BJ (cell line): ENCODE data around the gene DRC3. TPM values are rescaled to one million over a fixed set of nuclear protein-coding genes. Genes with fewer than 3 reads are reported as not detected.

Experiments
- CTCF ChIA-PET: fragments of 350-600 bp; formaldehyde crosslinking; extraction: SDS; loops from one replicate; lab custom pipeline; 2021; ENCODE audit warnings: antibody characterized with exemption, inconsistent platforms; lab: Yijun Ruan, JAX
- POLR2A ChIA-PET: fragments of 300-600 bp; sonication (Branson Sonifier 250); formaldehyde crosslinking; extraction: SDS; loops from one replicate; lab custom pipeline; 2021; ENCODE audit warnings: antibody characterized with exemption; lab: Charles Lee
- DNase-seq: peaks from one replicate; pipeline ENCODE4 v3.0.0-alpha.2; 2011; ENCODE audit warnings: low read depth
- H3K27me3 ChIP-seq: 2 replicates; pipeline ENCODE4 v1.6.0; 2011; ENCODE audit warnings: low read length; ENCODE audit not compliant: control insufficient read depth, insufficient read depth
- H3K36me3 ChIP-seq: 2 replicates; pipeline ENCODE4 v1.5.1; 2011; ENCODE audit warnings: low read length; ENCODE audit not compliant: control insufficient read depth, insufficient read depth
- H3K4me3 ChIP-seq: 2 replicates; pipeline ENCODE4 v1.5.1; 2011; ENCODE audit warnings: low read depth, mild to moderate bottlenecking, control low read depth, low read length
- CTCF ChIP-seq: IDR thresholded peaks from 2 replicates; pipeline ENCODE4 v1.5.1; 2011; ENCODE audit warnings: low read depth, mild to moderate bottlenecking, control low read depth, inconsistent platforms, low read length, moderate library complexity; ENCODE audit not compliant: insufficient read depth
- polyA plus RNA-seq: library from polyadenylated mRNA; depleted of rRNA; stranded (reverse); fragments of >200 nt; gene quantifications from 2 replicates; pipeline ENCODE4 v1.2.3, GENCODE V29; 2011

The DRC3 gene
- polyA plus RNA-seq, 1 experiment: 1.2 TPM

GRCh38 chr17:18009609-18010420 is 37.2 kb downstream of the DRC3 start:
- no peaks in the 10 kb centered on the region for H3K27me3 ChIP-seq
- DNase-seq: no peak
- CTCF ChIA-PET: no interaction called here
- POLR2A ChIA-PET: interaction anchor here (0.9 kb wide), 1 partner anchor 71 kb away, joined by 3 read pairs; no protein-coding TSS in a partner anchor
- no peak for TF ChIP-seq CTCF
- peaks cover 2% of the 10 kb centered on the region; the same call in 1 of the 2 replicates for H3K36me3 ChIP-seq
- no peak overlapping the region for H3K4me3 ChIP-seq

DNA sequence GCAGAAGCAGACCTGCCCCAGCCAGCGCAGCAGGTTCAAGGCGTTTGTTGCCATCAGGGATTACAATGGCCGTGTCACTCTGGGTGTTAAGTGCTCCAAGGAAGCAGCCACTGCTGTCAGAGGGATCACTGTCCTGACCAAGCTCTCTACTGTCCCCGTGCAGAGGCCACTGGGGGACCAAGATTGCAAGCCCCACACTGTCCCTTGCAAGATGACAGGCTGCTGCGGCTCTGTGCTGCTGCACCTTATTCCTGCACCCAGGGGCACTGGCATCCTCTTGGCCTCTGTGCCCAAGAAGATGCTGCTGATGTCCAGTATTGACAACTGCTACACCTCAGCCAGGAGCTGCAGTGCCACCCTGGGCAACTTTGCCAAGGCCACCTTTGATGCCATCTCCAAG is 38.6 kb downstream of the DRC3 start:
- H3K27me3 ChIP-seq: no peaks in the 10 kb centered on the region
- H3K36me3 ChIP-seq: peaks cover 2% of the 10 kb centered on the region; the same call in 1 of the 2 replicates
- TF ChIP-seq CTCF: no peak
- ChIA-PET CTCF (interaction anchor here (0.6 to 1.5 kb wide), 2 partner anchors 17 to 738 kb away, joined by 5 read pairs; no protein-coding TSS in a partner anchor), POLR2A (no interaction called here)
- DNase-seq: no peak
- H3K4me3 ChIP-seq: no peak overlapping the region

GRCh38 chr17:18014006-18014405 is 41.3 kb downstream of the DRC3 start:
- no peak for DNase-seq
- Histone ChIP-seq H3K27me3 (no peaks in the 10 kb centered on the region), H3K36me3 (peaks cover 3% of the 10 kb centered on the region; the same call in 1 of the 2 replicates), H3K4me3 (no peak overlapping the region)
- TF ChIP-seq CTCF: no peak
- CTCF ChIA-PET: interaction anchor here (1.1 kb wide), 1 partner anchor 13 kb away, joined by 4 read pairs; no protein-coding TSS in a partner anchor
- POLR2A ChIA-PET: no interaction called here

DNA sequence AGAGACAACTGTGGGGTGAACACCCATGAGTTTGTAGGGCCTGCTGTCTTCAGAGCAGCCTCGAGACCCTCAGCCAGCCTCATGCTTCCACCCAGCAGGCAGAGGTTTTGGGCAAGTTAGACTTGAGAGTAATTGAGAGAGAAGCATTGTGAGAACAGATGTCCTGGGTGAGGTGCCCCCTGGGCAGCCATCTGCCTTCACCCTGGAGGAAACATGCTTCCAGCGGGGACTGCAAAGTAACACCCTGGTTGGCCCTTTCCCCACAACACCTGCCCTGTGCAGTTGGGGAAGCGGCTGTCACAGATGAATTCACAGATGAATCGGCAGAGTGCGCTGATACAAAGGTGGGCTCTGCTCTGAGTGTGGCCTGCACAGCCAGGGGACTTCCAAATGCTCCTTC is 42.9 kb downstream of the DRC3 start:
- ChIA-PET POLR2A (no interaction called here), CTCF (no interaction called here)
- H3K36me3 ChIP-seq: peaks cover 1% of the 10 kb centered on the region; the same call in 1 of the 2 replicates
- no peak for TF ChIP-seq CTCF
- DNase-seq: no peak
- no peaks in the 10 kb centered on the region for H3K27me3 ChIP-seq
- no peak overlapping the region for H3K4me3 ChIP-seq

GRCh38 chr17:18016426-18016825 is 43.8 kb downstream of the DRC3 start:
- ChIA-PET POLR2A (no interaction called here), CTCF (no interaction called here)
- H3K27me3 ChIP-seq: no peaks in the 10 kb centered on the region
- H3K4me3 ChIP-seq: no peak overlapping the region
- no peak for DNase-seq
- TF ChIP-seq CTCF: no peak
- H3K36me3 ChIP-seq: peaks cover 1% of the 10 kb centered on the region; the same call in 1 of the 2 replicates
